NCI-H510A treated with DMSO at 0.1 percent for 48 hours (cell line): ENCODE measurements around the gene SLC2A9.

Source experiments
- DNase-seq: peaks from one replicate; lab custom pipeline; 2025; lab: John Stamatoyannopoulos, UW

SLC2A9 gene

DNA sequence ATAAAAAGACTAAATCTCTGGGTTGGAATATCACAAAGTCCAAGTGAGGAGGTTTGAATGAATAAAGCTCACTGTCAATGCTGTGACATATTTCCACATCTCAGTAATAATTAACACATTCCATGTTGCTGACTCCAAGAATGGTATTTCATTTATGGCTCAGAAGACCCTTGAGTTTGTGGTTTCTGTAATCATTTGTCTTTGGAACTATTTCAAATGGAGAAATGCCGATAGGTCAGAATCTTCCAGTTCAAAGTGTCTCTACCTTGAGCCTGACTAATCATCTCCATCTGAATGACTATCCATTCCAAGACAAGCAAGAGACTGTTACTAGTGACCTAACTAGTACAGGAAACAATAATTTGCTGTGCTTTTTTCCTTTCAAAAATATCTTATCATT, 24.2 kb upstream of the SLC2A9 start:
- DNase-seq, result no peak

DNA sequence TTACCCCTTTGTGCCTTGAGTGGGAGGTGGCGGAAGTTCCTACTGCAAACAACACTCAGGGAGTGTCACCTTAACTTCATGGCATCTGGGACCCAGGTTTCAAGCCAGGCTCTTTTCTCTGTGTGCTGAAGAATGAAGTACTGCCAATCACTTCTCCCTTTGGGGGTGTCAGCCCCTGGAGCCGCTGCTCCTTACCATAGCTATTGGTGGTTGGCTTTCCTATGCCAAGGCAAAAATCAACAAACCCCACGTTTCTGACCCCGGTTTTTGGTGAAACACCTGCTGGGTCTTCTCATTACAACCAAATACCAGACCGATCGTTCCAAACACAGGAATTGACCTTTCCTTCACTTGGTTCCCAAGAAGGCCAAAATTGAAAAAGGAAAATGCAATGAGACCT, 19.7 kb upstream of the SLC2A9 start:
- DNase-seq, result no peak

DNA sequence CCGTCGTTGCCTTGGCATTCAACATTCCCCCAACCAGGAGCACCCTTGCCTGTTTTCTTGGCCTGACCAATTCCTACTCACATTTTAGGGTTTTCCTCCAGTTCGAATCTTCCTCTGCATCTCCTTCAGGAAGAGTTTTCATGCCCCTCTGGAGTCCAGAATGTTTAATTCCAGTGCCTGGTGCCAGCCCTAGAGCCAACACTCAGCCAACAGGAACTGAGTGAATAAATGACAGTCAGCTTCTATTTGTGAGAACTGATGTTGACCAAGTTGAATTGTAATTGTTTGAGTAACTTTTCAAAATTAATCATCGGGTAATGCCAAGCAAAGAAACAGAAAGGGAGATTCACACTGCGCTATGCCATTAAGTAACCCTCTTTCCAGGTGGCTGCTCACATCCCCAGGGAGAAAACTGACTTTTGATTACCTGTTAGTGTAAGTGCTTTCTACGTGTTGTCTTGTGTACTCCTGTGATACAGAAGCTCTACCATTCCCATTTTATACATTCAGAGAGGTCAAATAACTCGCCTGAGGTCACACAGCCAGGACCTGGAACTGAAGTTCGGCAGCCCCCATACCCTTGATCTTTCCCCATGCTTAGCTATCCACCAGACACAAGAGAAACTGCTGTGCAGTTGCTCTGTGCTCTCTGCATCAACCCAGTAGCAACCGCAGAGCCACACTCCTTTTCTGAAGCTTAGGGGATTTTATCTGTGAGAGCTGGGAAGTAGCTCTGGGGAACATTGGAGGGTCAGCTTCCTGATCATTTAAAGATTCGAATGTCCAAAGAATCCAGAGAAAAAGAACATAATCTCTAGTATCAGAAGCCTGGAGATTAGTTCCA, 19.0 kb upstream of the SLC2A9 start:
- no peak for DNase-seq

DNA sequence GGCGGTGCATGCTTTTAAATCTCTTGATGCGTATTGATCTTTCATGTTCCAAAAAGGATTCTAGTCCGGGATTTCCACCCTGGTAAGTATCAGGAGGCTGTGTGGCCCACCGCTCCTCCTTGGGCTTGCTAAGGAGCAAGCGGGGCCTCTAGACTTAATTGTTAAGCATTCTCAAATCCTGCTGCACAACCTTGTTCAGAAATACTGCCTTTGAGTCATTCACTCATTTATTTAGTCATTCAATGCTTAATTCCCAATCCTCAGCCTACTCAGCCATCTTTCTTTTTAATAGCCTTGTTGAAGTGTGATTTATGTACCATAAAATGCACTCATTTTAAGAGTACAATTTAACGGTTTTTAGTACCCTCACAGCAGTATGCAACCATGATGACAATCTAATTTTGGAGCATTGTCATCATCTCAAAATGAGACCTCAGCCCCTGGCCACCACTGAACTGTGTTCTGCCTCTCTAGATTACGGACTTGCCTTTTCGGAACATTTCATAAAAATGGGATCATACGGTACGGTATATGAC, 15.6 kb upstream of the SLC2A9 start:
- no peak for DNase-seq

DNA sequence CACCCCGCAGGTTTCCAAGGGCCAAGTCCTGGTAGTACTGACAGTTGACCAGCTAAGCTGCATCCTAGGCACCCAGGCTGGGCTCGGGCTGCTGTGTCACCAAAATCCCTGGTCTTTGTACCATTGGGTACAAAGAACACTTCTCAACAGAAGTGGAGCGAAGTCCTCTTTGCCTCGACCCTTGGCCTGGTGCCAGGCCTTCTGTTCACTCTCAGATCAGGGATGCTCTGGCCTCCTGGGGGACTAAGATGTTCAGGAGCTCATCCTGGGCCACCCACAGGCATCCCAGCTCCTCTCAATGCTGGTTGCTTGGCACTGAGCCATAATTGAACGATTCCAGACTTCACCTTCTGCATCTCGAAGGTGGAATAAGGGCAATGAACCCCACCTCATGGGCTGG, 13.8 kb upstream of the SLC2A9 start:
- DNase-seq, result no peak

DNA sequence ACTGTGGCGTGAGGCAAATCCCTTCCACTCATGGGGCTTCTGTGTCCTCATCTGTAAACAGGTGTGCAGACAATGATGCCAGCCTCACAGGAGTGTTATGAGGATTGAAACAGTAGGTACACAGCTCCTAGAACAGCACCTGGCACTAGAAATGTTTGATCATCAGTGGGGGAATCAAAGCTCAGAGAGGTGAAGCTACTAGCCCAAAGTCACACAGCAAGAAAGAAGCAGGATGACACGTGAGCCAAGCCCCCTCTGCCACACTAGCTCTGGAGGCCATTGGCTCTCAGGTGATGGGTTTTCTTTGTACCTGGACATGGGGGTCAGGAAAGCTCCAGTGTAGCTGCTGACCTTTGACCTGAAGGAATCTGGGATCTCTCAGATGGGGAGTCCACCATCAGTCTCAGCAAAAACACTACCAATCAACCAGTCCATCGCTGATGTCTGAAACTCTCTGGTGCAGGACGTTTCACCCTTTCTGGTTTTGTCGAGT, 13.4 kb upstream of the SLC2A9 start:
- no peak for DNase-seq

DNA sequence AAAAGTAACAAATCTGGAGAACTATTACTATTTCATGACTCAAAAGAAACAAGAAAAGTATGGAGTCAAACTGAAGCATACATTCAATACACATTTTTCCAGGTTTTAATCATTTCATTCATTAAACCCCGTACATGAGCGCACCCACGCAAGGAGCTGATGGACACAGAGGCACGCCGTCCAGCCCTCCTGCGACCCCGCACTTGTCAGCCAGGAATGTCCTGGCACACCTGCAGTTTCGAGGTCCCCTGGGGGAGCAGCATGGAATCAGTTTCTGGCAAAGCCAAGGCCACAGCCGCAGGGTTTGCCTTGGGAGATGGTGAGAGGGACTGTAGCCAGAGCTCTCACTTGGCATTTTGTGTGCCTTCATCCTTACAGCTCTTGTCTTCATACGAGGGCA, 12.8 kb upstream of the SLC2A9 start:
- no peak for DNase-seq

DNA sequence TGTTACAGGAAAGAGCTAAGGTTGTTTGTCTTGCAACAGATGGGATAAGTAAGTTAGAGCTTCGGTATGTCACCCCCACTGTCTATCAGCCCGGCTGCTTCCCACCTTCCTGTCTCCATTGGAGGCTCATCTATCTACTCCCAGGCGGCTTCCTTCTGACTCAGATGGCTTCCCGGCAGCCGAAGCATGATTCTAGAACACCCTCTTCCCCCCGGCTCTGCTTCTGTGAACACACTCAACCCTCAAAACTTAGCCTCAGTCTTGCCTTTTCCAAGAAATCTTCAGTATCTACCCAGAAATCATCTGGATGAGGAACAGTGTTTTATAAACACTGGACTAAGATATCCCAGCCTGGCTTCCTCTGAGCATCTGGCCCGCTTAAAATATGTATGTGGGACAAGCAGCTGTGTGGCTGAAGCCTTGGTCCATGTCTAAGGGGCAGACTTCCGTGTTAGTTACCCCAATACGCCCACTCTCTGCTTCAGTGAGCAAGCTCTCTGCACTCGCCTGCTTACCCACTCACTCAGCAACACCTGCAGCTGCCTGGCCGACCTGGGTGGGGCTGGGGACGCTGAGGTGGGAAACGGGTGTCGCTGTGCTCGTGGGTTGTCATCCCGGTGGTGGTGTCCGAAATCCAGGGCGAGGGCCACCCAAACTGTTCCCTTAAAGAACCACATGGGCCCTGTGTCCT, 12.0 kb upstream of the SLC2A9 start:
- no peak for DNase-seq

DNA sequence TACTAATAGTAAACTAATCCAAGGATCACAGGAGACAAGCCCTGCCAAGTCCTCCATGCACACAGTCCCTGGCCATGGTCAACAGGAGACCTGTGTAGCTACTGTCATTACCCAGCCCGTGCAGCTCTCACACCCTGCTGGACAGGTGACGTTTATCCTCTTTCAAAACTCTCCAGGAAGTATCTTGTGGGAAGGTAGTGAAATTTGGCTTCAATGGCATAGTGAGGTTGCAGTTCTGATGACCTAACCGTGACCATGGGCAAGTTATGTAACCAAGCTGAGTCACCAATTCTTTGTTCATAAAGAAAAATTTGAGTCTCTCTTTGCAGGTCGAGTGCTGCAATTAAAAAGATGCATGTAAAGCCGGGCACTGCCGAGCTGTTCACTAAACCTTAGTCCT, 11.3 kb upstream of the SLC2A9 start:
- no peak for DNase-seq

DNA sequence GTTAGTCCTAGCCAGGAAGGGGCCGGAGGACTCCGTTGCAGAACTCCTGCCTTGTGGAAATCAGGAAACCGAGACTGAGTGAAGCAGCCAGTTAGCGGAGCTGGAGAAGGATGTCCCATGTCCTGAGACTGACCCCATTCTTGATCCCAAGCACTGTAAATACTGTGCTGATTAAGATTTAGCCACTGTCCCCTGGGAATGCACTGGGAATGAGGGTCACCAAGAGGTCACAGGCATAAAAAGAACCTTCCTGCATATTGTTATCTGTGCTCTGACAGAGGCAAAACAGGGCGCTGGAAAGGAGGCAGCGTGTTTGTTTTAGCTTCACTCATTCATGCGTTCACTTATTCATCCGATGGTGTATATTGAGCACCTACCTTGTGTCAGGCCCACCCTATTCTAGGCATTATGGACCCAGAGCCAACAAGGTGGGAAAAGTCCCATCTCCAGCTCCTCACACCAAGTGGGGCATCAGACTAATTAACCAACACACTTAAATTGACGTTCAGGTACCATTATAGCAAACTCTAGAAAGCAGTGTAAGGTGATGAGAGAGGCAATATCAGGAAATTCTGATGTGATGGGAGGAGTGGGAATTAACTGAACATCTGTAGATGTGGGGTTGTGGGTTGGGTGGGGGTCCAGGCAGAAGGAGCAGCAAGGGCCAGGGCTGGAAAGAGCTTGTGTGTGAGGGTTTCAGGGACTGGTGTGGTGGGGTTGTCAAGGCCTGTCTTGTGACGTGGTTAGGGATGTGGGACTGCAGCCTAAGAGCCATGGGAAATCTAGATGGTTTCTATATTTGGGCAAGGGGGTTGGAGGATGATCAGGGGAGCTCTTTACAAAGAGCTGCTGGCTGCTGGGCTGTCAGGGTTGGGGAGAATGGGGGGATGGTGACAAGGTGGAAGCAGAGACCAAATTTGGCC, 10.6 kb upstream of the SLC2A9 start:
- no peak for DNase-seq

DNA sequence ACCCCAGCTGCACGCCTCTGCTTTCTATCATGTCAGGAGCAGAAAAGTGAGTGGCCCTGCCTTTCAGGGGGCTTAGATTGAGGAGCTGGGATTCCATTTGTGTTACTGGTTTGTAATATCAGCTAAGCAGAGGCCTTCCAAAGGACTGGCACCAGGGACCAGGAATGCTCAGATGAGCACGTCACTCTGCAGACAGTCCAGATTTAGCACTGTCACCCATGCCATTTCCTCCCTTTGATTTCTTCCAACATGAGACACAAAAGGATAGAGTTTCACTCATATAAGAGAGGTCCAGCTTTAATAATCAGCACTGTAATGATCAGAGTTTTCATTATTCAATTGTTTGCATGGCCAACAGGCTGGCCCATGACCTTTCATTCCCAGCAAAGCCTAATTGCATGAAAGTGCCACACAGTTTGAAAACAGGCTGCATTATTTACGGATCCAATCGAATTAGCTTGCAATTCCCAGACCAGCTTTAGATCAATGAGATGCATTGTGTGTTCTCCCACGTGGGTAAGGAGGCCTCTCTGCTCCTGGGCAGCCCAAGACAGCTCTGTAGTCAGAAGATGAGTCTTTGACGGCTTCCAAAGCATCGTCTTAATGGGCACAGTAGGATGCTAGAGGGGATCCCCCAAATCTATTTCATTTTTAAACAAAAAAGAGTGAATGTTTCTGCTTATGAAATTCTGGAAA, 9.8 kb upstream of the SLC2A9 start:
- no peak for DNase-seq

DNA sequence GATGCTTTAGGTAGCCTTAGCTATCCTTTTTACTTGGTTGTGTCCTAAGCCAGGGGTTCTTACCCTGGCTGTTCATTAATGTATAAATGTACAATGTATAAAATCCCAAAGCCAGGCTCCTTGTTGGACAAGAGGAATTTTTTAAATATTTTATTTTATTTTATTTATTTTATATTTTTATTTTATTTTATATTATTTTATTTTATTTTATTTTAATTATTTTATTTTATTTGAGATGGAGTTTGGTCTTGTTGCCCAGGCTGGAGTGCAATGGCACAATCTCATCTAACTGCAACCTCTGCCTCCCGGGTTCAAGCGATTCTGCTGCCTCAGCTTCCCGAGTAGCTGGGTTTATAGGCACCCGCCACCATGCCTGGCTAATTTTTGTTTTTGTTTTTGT, 8.1 kb upstream of the SLC2A9 start:
- DNase-seq, result no peak

DNA sequence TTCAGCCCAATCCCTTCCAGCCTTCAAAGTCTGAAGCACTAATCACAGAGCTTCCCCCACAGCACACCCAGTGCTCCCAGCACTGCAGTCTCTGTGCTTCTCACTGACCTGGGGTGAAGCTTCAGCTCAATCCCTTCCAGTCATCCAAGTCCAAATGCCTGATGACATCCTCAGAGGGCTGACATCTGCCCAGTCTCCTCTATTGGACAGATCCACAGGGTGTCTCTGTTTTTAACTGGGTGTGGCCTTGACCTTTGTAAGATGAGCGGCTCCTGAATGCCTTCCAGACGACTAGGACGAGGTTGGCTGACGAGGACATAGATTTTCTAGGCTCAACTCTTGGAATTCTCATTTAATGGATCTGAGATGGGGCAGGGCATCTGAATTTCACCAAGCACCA, 7.6 kb upstream of the SLC2A9 start:
- DNase-seq, result no peak

DNA sequence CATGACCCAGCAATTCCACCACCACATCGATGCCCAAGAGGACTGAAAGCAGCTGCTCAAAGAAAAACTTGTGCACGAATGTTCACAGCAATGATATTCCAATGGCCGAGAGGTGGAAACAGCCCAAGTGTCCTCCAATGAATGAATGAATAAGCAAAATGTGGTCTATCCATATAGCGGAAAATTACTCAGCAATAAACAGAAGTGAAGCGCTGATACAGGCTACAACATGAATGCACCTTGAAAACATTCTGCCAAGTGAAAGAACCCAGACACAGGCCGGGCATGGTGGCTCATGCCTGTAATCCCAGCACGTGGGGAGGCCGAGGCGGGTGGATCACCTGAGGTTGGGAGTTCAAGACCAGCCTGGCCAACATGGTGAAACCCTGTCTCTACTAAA, 5.2 kb upstream of the SLC2A9 start:
- no peak for DNase-seq

DNA sequence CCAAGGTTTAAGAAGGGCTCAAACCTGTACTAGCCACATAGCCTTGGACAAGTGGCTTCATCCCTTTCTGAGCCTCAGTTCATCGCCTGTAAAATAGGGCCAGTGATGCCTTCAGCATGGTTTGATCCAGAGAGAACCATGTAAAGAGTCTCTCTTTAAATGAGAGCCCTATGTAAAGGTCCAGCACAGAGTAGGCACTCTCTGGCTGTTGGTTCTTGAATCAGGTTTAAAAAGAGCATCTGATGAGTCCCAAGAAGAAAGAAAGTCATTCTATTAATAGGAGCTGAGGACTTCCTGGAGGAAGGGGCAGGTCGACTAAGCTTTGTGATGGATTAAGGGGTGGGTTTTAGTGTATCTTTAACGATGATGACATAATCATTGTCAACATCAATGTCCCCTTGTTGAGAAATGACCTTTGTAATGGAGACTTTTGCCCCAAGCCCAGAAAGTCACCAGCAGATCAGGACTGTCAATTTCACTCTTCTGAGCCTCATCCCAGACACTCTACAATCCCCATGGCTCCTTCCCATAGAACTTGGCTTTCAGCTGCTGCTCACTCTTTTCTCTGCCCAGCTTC, 4.0 kb upstream of the SLC2A9 start:
- no peak for DNase-seq

DNA sequence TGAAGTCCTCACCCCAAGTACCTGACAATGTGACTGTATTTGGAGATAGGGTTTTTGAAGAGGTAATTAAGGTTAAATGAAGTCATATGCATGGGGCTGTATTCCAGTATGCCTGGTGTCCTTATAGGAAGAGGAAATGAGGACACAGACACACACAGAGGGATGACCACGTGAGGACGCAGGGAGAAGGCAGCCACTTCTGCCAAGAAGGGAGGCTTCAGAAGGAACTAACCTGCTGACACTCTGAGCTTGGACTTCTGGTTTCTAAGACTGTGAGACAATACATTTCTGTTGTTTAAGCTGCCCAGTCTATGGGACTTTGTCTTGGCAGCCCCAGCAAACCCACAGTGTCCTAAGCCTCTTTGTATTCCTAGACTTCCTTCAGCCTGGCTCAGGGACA, 3.0 kb upstream of the SLC2A9 start:
- no peak for DNase-seq

DNA sequence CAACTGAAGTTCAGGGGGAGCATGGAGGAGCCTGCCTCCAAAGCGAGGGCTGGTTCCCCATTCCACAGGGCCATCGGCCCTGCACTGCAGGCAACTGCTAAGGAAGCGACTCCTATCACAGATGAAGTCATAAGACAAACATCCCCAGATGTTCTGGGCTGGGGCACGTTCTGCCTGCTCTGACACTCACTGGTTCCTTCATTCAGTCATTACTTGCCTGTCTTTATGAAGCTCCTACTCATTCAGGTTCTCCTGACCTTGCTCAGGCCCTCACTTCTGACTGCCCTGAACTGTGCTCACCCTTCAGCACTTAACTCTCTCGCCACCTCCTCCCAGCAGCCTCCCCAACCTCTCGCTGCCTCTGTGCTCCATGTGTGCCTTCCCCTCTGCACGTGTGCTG, 2.5 kb upstream of the SLC2A9 start:
- DNase-seq, result no peak

DNA sequence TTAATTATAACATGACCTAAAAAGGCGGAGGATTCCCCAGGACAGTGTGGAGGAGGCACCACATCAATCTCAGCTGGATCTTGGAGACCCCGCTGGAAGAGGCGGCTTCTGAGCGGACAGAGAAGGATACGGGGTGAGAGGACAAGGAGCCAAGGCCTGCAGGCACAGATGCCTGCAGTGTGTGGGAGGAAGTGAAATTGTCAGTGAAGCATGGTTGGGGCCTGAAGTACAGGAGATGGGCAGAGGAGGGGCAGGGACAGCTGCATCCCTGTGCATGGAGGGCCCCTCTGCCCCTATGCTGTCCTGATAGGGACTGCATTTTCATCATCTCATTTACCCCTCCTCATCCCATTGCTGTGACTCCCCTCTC, 1.7 kb upstream of the SLC2A9 start:
- DNase-seq, result no peak

DNA sequence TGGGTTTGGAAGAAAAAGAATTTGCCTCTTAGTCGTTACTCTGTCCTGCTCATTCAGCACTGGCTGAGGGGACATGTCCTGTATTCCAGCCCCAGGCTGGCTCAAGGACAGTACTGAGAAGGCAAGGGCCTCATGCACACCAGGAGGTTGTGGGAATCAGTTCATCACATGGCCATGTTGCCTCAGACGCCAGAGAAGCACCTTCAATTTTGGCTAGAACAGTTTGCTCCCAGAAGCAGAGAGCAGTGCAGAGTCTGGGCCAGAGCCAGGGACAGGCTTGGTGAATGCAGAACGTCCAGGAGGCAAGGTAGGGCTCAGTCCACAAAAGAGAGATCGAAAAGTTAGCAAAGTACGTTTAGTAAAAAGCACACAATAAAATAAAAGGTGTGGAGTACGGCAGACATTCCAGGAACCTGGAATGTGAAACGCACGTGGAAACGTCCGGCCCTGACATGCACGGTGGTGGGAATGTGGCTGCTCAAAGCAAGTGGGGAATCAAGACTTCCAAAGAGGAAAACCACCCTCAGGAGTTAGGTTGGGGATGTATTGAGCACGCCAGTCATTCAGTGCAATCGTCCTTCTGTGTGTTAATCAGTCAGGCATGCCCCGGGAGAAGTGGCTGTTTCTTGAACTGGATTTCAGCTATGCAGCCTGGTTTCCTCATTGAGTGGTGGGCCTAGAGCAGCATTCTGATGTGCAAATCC, 1.2 kb upstream of the SLC2A9 start:
- DNase-seq, result no peak

DNA sequence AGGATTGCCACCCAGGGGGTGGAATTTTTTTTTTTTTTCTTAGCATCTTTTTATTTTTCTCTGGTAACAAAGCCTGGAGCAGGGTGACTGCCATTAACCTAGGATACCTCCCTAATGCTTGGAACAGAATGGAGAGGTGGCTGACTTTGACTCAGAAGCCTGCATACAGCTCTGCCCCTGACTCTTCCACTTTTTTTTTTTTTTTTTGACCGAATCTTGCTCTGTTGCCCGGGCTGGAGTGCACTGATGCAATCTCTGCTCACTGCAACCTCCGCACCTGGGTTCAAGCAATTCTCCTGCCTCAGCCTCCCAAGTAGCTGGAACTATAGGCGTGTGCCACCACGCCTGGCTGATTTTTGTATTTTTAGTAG, 341 bp upstream of the SLC2A9 start:
- DNase-seq, result no peak

DNA sequence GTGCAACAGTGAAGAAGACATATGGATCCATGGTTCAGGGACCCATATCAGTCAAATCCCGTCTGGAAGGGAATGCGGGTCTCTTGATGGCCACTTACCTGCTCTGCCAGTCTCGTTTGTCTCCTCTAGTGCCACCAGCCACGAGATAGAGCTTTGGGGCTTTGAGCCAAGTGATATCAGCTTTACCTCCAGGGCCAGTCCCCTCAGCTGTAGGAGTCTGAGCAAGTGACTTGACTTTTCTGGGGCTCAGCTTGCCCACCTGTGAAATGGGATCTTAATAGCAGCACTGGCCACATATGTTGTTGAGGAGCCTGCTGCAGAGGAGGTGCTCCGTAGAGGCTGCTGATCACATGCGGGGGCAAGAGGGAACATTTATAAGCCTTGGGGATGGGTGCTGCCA, 1.2 kb downstream of the SLC2A9 start:
- no peak for DNase-seq
